GM18498 (cell line): Measurements from ENCODE around the gene PLCB3.

Experiments used
- ATAC-seq: cut with Tn5 transposase; IDR thresholded peaks from one replicate; pipeline ENCODE4 v1.9.1; 2021; ENCODE audit warnings: mild to moderate bottlenecking, moderate library complexity; ENCODE audit not compliant: unreplicated experiment

Gene PLCB3

DNA sequence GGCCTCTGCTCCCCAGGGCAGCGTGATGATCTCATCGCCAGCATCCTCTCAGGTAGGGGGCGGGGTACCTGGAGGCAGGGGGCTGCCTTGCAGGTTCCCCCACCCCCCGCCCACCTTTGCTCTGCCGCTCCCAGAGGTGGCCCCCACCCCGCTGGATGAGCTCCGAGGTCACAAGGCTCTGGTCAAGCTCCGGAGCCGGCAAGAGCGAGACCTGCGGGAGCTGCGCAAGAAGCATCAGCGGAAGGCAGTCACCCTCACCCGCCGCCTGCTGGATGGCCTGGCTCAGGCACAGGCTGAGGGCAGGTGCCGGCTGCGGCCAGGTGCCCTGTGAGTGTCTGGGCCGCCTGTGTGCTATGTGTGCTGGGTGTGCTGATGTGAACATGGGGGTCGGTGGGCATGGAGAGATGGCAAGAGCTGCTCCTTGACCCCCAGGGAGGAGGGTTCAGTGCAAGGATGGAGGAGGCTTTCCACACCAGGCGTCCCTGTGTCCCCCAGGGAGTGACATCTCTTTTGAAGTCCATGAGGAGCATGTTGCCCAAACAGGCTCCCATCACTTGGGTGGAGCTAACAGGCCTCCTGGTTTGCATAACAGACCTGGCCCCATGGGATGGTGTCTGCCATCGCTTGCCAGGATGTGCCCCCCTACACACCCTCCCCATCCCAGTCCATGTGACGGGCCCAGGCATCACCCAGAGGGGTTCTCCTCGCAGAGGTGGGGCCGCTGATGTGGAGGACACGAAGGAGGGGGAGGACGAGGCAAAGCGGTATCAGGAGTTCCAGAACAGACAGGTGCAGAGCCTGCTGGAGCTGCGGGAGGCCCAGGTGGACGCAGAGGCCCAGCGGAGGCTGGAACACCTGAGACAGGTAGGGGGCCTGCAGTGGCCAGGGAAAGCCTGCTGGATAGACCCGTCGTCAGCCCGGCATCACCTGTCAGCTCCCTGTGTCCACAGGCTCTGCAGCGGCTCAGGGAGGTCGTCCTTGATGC is 14.1 kb downstream of the PLCB3 start:
- no peak for ATAC-seq

DNA sequence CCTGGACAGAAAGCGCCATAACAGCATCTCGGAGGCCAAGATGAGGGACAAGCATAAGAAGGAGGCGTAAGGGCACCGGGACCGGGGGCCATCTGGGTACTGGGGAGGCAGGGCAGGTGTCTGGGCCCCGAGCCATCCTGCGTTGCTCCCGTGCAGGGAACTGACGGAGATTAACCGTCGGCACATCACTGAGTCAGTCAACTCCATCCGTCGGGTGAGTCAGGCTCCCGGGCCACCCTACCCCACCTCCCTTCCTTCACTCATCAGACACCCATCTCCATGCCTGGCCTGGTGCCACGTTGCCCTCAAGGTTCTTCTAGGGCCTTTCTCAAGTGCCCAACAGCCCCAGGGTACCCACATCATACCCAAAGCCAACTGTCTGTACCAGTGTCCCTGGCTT is 15.0 kb downstream of the PLCB3 start:
- ATAC-seq: no peak

DNA sequence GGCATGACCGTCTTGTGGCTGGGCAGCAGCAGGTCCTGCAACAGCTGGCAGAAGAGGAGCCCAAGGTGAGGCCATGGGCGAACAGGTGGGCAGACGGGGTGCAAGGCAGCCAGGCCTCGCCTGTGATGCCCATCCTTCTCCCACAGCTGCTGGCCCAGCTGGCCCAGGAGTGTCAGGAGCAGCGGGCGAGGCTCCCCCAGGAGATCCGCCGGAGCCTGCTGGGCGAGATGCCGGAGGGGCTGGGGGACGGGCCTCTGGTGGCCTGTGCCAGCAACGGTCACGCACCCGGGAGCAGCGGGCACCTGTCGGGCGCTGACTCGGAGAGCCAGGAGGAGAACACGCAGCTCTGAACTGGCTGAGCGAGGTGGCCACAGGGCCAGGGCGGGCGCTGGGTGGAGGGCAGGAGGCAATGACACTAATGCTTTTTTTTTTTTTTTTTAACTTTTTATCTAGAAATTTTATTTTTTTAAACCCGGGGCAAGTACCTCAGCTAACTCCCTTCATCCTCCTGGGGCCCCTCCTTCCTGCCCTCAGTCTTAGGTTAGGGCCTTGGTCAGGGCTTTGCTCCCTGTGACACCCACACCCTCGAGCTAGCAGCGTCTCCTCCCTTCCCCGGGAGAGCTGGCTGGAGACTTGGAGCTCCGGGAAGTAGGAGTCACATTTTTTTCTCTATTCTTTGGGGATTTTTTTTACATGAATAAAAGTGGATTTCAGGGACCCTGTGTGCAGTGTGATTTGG is 16.0 kb downstream of the PLCB3 start:
- ATAC-seq: no peak

DNA sequence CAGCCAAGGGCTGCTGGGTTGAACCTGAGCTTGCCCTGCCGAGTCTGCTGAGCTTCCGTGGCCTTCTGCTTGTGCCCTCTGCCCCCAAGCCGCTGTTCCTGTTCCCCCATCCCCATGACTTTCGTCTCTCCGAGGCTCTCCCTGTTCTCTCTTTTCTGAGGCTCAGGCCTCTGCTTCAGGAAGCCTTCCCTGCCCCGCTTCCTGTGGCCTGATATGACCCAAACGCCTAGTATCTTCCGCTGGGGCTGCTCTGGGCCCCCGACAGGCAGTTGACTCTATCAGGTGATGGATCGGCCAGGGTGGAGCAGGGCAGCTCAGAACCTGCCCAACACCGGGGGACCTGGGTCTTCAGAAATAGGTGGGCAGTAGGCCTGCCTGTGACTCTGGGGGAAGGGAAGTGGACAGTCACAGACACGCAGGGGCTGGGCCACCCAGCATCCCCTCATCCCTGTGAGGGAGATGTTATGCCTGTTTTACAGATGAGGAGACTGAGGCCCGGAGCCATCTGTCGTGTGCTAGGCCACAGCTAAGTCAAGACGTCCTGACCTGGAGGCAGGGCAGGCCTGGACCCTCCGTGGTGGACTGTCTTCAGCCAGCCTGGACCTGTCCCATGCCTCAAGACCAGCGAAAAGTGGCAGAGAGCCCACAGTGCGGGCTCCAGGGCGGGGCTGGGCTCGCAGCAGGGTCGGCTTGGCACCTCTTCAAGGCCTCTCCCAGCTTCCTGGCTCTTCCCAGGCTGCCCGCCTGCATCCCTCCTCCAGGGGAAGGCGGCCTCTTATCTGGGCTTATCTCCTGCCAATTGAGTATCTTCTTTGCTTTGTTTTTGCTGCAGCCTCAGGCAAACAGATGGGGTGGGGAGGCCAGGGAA is 16.9 kb downstream of the PLCB3 start:
- no peak for ATAC-seq

DNA sequence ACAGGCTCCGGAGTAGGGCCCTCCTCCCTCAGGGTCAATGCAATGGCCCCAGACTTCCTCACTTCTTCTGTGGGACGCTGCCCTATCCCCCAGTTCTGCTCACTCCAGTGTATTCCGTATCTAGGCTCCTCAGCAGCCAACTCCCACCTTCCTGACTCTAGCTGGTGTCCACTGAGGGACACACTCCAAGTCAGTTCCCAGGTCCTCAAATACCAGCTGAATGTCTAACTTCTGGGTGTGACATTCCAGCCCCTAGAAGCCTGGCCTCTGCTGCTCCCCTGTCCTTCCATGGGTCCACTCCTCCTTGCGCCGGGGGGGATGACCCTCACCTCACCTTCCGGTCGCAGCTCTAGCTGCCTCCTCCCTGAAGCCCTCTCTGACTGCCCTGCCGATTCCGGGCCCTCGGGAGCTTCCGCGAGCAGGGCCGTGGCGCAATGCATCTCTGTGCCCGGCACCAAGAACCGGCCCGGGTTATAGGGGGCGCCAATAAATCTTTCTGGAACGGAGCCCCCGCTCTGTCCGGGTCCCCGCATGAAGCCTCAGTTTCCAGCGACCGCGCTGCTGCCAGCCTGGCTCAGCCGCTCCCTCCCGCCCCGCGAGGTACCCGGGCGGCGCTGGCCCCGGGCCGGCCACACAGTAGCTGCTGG is 17.7 kb downstream of the PLCB3 start:
- peak; percentile 6 for ATAC-seq

DNA sequence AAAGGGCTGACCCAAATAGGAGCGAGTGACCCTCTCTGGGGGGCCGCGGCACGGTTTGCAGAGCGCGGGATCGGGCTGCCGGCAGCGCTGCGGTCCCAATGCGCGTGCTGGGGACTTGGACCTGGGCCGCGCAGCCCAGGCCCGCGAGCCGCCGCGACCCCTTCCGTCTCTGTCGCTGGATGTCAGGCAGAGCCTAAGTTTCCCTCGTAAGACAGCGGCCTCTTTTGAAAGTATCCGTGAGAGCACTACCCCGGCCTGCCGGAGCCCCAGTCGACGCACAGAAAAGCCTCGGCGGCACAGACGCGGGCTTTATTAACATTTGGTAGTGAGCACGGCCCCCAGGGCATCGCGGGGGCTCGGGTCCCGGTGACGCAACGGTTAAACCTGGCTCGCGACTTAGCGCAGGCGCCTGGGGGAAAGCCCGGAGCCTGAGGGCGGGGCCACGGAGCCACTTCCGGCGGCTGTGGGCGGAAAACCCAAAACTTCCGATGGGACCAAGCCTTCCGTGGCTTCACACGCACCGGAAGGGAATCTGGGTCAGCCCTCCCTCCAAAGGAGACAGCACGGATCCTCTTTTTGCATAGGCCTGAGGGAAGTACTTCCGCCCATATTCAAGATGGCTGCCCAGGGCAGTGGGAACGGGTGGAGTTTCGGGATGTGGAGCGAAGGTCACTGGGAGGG is 18.4 kb downstream of the PLCB3 start:
- peak; percentile 66 for ATAC-seq

DNA sequence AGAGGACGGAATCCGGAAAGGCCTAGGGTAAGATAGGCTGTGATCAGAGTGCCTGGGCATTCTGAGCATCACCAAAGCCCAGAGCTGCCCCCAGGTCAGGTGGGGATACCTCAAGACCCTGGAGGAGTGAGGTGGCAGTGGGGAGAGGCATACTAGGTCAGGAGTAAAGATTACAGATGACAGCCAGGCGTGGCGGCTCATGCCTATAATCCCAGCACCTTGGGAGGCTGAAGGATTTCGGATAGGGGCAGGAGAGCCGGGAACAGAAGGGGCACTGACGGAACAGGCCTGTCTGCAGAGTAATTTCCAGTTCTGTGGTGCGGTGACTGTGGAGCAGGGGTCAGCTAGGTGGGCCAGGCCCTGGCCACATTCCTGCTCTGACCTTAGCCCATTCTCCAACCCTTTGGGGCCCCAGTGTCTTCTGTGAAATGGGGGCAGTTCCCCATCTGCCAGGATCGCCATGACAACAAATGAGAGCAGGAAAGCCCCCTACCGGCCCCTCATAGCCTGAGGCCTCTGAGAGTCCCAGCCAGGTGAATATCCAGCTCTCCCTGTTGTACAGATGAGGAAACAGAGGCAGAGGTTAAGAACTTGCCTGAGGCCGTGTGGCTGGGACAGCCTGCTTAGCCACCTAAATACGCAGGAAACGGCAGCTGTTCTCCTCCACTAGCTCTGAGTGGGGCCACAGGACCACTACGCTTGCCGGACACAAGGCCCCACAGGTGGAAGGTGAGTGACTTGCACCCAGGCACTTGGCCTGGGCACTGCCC is 23.9 kb downstream of the PLCB3 start:
- no peak for ATAC-seq

DNA sequence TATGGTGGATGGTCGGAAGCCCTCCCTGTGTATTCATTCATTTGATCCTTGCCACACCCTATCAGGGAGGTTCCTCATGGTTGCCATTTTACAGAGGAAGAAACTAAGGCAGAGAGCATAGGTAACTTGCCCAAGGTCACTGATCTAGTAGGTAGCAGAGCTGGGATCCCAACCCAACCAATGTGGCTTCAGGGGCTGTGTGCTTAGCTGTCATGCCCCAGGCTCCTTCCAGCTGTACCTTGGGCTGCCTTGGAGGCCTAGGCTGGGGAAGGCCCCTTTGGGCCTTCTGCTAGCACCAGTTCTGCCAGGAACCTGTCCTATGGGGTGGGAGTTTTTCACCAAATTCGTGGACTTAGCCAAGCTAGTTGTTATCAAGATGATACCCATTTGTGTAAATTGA is 24.5 kb downstream of the PLCB3 start:
- ATAC-seq: no peak

DNA sequence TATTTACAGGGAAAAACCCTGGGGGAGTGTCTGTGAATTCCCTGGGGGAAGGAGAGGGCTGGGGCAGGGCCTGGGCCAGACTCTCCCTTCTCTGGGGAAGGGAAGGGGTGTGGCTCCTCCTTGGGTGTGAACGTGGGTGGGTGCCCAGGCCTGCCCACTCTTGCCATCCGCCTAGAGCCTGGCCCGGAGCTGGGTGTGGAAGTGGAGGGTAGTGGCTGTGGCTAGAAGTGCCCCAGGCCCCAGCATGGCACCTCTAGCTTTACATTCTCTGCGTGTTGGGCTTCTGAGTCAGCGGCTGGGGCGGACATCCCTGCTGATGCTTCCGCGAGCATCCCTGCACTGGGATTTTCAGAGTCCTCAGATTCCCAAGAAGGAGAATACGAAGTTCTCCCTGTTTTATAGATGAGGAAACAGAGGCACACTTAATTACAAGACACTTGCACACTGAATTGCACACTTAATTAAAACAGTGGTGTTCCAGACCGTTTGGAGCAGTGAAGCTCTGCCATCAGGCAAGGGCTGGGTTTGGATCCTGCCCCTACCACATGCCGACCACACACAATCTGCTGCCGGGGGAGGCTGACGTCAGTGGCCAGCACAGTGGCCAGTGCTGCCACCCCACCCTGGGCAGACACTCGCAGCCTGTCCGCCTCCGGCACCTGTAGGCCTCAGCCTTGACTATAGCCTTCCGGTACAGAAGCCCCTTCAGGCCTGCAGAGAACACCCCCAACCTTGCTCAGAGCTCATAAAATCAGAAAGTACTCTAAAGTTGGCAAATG is 25.5 kb downstream of the PLCB3 start:
- ATAC-seq: no peak

DNA sequence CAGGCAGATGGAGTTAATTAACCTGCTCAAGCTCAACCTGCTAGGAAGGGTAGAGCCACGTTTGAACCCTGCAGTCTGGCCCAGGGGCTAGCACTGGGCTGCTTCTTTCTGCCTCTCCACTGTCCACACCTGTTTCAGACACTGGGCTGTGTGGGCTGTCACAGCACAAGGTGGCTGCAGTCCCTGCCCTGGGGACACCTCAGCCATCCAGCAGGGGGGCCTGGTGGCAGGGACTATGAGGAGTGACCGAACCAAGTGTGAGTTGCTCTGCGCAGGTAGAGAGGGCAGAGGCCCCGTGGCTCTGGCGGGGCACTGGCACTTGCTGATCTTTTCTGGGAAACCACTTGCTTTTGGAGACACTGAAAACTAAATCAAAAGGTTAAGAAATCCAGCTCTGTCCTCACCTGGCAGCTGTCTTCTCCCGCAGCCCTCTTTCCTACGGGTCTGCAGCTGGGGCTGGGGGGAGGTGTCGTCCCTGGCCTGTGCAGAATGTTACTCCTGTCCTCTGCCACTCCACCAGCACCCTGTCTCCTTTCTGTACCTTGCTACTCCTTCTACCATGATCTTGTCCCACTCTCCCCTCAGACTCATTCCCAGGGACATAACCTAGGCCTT is 27.4 kb downstream of the PLCB3 start:
- ATAC-seq: no peak

DNA sequence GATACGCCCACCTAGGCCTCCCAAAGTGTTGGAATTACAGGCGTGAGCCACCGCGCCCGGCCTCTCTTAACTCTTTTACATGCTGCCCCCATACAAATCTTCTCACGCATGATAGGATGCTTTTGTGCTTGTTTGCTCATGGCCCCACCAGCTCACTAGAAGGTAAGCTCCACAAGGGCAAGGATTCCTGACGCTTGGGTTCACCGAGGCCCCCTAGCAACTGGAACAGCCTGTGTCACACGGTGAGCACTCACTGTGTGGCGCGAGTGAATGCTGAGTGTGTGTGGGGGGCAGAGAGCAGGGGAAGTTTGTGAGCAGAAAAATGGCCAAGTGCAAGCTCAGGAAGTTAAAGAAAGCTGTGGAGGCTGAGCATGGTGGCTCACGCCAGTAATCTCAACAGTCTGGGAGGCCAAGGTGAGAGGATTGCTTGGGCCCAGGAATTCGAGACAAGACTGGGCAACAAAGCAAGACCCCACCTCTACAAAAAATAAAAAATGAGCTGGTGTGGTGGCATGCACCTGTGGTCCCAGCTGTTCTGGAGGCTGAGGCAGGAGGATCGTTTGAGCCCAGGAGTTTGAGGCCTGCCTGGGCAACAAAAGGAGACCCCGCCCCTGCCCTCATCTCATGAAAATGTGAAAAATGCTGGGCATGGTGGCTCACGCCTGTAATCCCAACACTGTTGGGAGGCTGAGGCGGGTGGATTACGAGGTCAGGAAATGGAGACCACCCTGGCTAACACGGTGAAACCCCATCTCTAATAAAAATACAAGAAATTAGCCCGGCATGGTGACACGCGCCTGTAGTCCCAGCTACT is 30.8 kb downstream of the PLCB3 start:
- ATAC-seq: no peak

DNA sequence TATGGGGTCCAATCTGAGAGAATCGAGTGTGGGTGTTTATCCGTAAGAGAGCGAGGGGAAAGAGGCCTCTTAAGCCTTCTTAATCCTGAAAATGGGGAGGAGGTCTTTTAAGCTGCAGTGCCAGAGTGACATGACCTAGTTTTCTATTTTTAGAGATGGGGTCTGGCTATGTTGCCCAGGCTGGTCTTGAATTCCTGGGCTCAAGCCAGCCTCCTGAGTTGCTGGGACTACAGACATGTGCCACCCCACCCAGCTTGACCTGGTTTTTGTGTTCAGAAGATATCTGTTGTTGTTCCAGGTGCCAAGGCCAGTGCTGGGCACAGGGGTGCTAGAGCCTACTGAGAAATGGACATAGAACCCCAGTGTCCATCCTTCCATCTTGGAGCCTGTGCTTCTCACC is 31.8 kb downstream of the PLCB3 start:
- ATAC-seq: no peak

DNA sequence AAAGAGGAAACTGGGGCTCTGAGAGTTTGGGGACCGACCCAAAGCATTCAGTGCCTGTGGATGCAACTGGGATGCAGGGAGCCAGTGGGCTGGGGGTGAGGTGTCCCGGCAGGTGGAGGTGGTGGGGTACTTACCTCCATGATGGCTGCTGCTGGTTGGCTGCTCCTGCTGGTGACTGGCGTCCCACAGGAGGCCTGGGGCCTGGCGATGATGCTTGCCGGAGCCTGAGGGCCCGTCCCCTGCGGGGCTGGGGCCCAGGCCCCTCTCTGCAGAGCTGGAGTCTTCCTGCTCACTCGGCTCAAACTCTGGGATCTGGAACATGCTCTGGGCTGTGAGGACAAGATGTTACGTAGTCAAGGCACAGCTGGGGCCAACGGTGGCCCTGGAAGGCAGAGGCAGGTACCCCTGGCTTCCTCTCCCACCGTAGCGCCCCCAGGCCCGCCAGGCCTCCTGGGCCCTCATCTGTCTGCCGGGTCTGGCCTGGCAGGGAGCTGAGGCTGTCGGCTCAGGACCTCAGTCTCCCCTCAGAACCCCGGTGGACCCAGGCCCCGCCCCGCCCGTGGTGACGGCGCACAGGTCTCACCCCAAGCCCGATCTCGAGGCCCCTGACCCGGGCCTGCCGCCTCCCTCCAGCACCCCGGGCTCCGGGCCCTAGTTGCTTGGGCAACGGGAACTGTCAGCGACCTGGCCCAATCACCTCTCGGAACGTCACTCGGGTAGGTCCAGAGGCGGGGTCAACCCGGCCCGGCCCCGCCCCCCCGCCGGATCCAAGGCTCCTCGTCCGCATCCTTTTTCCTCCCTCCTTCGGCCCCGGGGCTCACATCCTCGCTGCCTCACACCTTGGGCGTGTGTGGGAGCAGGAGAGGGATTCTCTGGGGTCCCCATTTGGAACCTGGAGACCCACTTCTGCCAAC is 33.0 kb downstream of the PLCB3 start, which contains the start of gene BAD:
BAD (minus strand) TSS at position 618 of the 914 bp plus-strand sequence; CDS start at position 321, 297 bp downstream.
- peak; percentile 67 for ATAC-seq

DNA sequence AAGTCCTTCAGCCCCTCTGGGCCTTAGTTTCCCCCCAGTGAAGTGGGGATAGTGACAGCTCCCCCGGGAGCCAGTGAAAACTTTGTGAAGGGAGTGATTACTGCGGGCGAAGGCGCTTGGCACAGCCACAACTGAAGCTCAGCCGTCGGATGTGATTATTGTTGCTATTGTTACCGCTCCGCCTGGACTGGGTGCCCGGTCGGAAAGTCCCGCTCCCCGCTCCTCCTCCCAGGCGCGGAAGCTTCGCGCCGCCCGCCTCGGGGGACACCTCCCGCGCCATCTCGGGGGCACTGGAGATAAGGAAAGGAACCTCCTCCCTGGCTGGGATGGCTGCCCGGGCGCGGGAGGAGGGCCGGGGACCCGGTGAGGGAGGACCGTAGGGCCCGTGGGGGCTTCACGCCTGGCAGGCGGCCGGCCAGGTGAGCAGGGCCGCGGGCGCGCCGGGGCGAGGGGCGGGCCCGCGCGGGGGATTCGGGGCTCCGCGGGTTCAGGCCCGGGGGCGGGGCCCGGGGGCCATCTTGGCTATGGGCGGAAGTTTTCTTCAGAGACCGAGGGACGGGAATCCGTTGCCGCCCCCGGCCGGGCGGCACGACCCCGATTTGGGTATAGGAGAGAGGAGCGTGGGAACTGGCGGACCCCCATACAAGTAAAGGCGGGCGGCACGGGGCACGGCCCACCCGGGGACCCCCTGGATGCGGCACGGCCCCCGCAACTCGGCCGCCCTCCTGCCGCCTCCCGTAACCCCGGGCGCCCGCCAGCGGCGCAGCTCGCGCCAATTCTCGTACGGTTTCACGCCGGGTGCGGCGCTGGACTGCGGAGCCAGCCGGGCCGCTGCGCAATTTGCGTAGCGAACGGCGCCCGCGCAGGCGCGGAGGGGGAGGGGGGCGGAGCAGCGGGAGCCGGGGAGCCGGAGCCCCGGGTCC is 33.9 kb downstream of the PLCB3 start, which contains the start of gene GPR137:
GPR137 (plus strand) TSS at position 887 of the 923 bp plus-strand sequence. CDS start 677 bp downstream, outside the sequence.
- ATAC-seq: peak; percentile 62
